ENCODE data around the gene LGSN. TPM values are rescaled to one million over a fixed set of nuclear protein-coding genes. Genes with fewer than 3 reads are reported as not detected.

Gene LGSN
- total RNA-seq, 1 donor from 2014 or later, result not detected

GRCh38 chr6:63272397-63272796, 47.4 kb downstream of the LGSN start:
- Mint-ChIP-seq H3K4me3 (ENCODE audit: unreplicated experiment) (no peak overlapping the region), H3K9me3 (ENCODE audit: unreplicated experiment) (peaks cover 9% of the 10 kb centered on the region), H3K36me3 (ENCODE audit: low read depth, unreplicated experiment) (no peaks in the 10 kb centered on the region), H3K27me3 (ENCODE audit: unreplicated experiment) (peaks cover 5% of the 10 kb centered on the region), H3K27ac (ENCODE audit: unreplicated experiment) (no peak overlapping the region), H3K4me1 (ENCODE audit: unreplicated experiment) (no peaks in the 10 kb centered on the region)
- no peak for TF ChIP-seq CTCF (IDR thresholded peaks at IDR 0.05; ENCODE audit: unreplicated experiment)
- DNase-seq (ENCODE audit: low spot score), result no peak

- no peak for DNase-seq (ENCODE audit: low spot score)
- peaks cover 2% of the 10 kb centered on the region for H3K27me3 Mint-ChIP-seq (ENCODE audit: unreplicated experiment)
- no peak overlapping the region for H3K4me3 Mint-ChIP-seq (ENCODE audit: unreplicated experiment)
- H3K4me1 Mint-ChIP-seq (ENCODE audit: unreplicated experiment), result no peaks in the 10 kb centered on the region
- H3K9me3 Mint-ChIP-seq (ENCODE audit: unreplicated experiment), result peaks cover 9% of the 10 kb centered on the region
- H3K27ac Mint-ChIP-seq (ENCODE audit: unreplicated experiment), result no peak overlapping the region
- no peaks in the 10 kb centered on the region for H3K36me3 Mint-ChIP-seq (ENCODE audit: low read depth, unreplicated experiment)
- no peak for TF ChIP-seq CTCF (IDR thresholded peaks at IDR 0.05; ENCODE audit: unreplicated experiment)
These were observed 50.3 kb downstream of the LGSN start for GRCh38 chr6:63269470-63269869.

GRCh38 chr6:63268574-63268973, 51.2 kb downstream of the LGSN start:
- Mint-ChIP-seq H3K36me3 (ENCODE audit: low read depth, unreplicated experiment) (no peaks in the 10 kb centered on the region), H3K9me3 (ENCODE audit: unreplicated experiment) (peaks cover 9% of the 10 kb centered on the region), H3K4me3 (ENCODE audit: unreplicated experiment) (no peak overlapping the region), H3K4me1 (ENCODE audit: unreplicated experiment) (no peaks in the 10 kb centered on the region), H3K27ac (ENCODE audit: unreplicated experiment) (no peak overlapping the region), H3K27me3 (ENCODE audit: unreplicated experiment) (peaks cover 2% of the 10 kb centered on the region)
- no peak for TF ChIP-seq CTCF (IDR thresholded peaks at IDR 0.05; ENCODE audit: unreplicated experiment)
- DNase-seq (ENCODE audit: low spot score), result no peak

GRCh38 chr6:63267828-63268227, 52.0 kb downstream of the LGSN start:
- TF ChIP-seq CTCF (IDR thresholded peaks at IDR 0.05; ENCODE audit: unreplicated experiment), result no peak
- Mint-ChIP-seq H3K27ac (ENCODE audit: unreplicated experiment) (no peak overlapping the region), H3K4me3 (ENCODE audit: unreplicated experiment) (no peak overlapping the region), H3K4me1 (ENCODE audit: unreplicated experiment) (no peaks in the 10 kb centered on the region), H3K27me3 (ENCODE audit: unreplicated experiment) (peaks cover 2% of the 10 kb centered on the region), H3K9me3 (ENCODE audit: unreplicated experiment) (peaks cover 9% of the 10 kb centered on the region), H3K36me3 (ENCODE audit: low read depth, unreplicated experiment) (no peaks in the 10 kb centered on the region)
- no peak for DNase-seq (ENCODE audit: low spot score)

- Mint-ChIP-seq H3K36me3 (ENCODE audit: low read depth, unreplicated experiment) (no peaks in the 10 kb centered on the region), H3K4me3 (ENCODE audit: unreplicated experiment) (no peak overlapping the region), H3K27ac (ENCODE audit: unreplicated experiment) (no peak overlapping the region), H3K4me1 (ENCODE audit: unreplicated experiment) (no peaks in the 10 kb centered on the region), H3K27me3 (ENCODE audit: unreplicated experiment) (peaks cover 2% of the 10 kb centered on the region), H3K9me3 (ENCODE audit: unreplicated experiment) (peaks cover 9% of the 10 kb centered on the region)
- no peak for DNase-seq (ENCODE audit: low spot score)
- no peak for TF ChIP-seq CTCF (IDR thresholded peaks at IDR 0.05; ENCODE audit: unreplicated experiment)
These were observed 52.7 kb downstream of the LGSN start for GRCh38 chr6:63267046-63267445.

Measured in endothelial cell (in vitro differentiated cells).